OCI-LY7 (cell line): ENCODE data around the gene EPHB1.

Experiments used
- CTCF ChIP-seq: fragments of 200-600 bp; sonication (generic); conservative IDR thresholded peaks from 2 replicates; pipeline ENCODE4 v1.5.1; 2014; ENCODE audit warnings: mild to moderate bottlenecking, antibody characterized with exemption, low read length, moderate library complexity, mixed read lengths
- EZH2phosphoT487 ChIP-seq: fragments of 200-600 bp; sonication (generic); IDR thresholded peaks from 2 replicates; pipeline ENCODE4 v1.6.1; 2018; ENCODE audit warnings: low read depth, borderline replicate concordance, mild to moderate bottlenecking, mixed run types, antibody characterized with exemption, low read length, moderate library complexity, mixed read lengths

GRCh38 chr3:135133905-135134683 is 339.0 kb downstream of the EPHB1 start:
- TF ChIP-seq CTCF (no peak), EZH2phosphoT487 (no peak)
